Gastroesophageal sphincter (tissue), 4 donors: ENCODE measurements around the gene MPG. TPM values are rescaled to one million over a fixed set of nuclear protein-coding genes. Genes with fewer than 3 reads are reported as not detected.

Source experiments
- ATAC-seq: fragments of 150-250 bp; one replicate; pipeline ENCODE4 v1.9.1; 2016; ENCODE audit warnings: mild to moderate bottlenecking, moderate library complexity
- H3K27ac ChIP-seq, 4 donors: fragments of 200-600 bp; sonication (generic) in 3 of 4; 1 replicate in 3 of 4; 2 replicates in 1 of 4; pipeline ENCODE4 v1.5.1; 2016 to 2019
- H3K27me3 ChIP-seq: fragments of 200-600 bp; sonication (generic); one replicate; pipeline ENCODE4 v1.5.1; 2019
- H3K36me3 ChIP-seq, 2 donors: fragments of 200-600 bp; sonication (generic); one replicate each; pipeline ENCODE4 v1.5.1; 2019; ENCODE audit warnings: control low read depth in 1 of 2
- H3K4me1 ChIP-seq, 3 donors: fragments of 200-600 bp; sonication (generic); 1 replicate in 2 of 3; 2 replicates in 1 of 3; pipeline ENCODE4 v1.5.1; 2016 to 2019; ENCODE audit warnings: control low read depth in 2 of 3
- H3K4me3 ChIP-seq, 2 donors: fragments of 200-600 bp; sonication (generic); one replicate each; pipeline ENCODE4 v1.5.1; 2019; ENCODE audit warnings: mild to moderate bottlenecking in 1 of 2, moderate library complexity in 1 of 2
- H3K9me3 ChIP-seq, 3 donors: fragments of 200-600 bp; sonication (generic); one replicate each; pipeline ENCODE4 v1.5.1; 2017 to 2019; ENCODE audit warnings: control low read depth in 2 of 3
- CTCF ChIP-seq, 4 experiments: fragments of 200-600 bp in 2 of 4; fragments of 450-650 bp in 2 of 4; sonication (generic) in 1 of 4; IDR thresholded peaks; one replicate each; pipeline ENCODE4 v1.5.1; 2017 to 2019; ENCODE audit warnings: antibody characterized with exemption in 4 of 4, mild to moderate bottlenecking in 2 of 4, moderate library complexity in 2 of 4
- EP300 ChIP-seq: sonication (generic); formaldehyde crosslinking; IDR thresholded peaks from one replicate; pipeline ENCODE4 v1.6.1; 2017; ENCODE audit warnings: antibody characterized with exemption, mild to moderate bottlenecking
- POLR2A ChIP-seq, 2 donors: fragments of 450-650 bp; IDR thresholded peaks; one replicate each; pipeline ENCODE4 v1.6.1; 2017; ENCODE audit warnings: antibody characterized with exemption in 2 of 2, mild to moderate bottlenecking in 2 of 2, moderate library complexity in 1 of 2
- POLR2AphosphoS5 ChIP-seq: sonication (generic); formaldehyde crosslinking; IDR thresholded peaks from one replicate; pipeline ENCODE4 v1.6.1; 2017; ENCODE audit warnings: antibody characterized with exemption
- WGBS, 2 donors: methylation state at CpG; one replicate each; pipeline ENCODE4 v1.1.5; 2018; ENCODE audit warnings: low coverage in 1 of 2; 5-methylcytosine and 5-hydroxymethylcytosine counted together
- total RNA-seq, 4 donors: library from RNA; depleted of rRNA; stranded (reverse); fragments of >200 nt; gene quantifications; one replicate each; pipeline ENCODE4 v1.1.0, GENCODE V29; 2016

MPG gene
- total RNA-seq, 4 donors from 2014 or later: 57.4 to 114 (median 92.4) TPM

DNA sequence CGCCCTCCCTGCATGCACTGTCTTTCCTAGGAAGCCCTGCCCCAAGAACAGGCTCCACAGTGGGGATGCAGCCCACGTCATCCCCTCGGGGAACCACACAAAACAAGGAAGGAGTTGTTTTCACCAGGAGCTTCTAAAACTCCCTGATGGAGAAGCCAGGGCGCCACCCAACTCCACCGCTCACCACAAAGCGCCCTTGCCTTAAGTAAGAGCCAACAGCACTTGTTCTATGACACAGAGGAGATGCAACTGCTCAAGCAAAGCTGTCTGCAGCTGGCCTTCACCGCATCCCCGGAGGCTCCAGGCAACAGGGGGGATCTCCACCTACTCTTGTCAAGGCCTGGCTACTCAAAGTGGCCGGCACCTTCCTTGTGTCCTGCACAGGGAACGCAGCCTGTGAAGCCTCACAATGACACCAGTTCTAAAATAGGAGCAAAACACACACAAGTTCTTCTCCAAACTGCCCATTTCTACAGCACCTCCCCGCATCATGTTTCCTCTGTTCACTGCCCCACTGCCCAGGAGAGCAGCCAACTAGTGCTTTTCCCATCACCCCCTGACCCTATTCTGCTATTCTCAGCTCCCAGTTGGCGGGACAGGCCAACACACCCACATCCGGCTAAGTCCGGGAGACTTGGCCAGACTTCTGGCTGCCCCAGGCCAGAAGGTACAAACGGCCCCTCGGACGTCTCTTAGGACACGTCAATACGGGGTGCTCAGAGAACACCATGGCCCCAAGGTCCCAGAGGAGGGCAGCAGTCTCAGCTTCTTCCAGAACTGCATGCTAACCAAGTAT lies 24.2 kb downstream of the MPG start:
- no peaks in the 10 kb centered on the region for H3K9me3 ChIP-seq
- no peaks in the 10 kb centered on the region for H3K27me3 ChIP-seq
- 36 to 64% methylated on average over 6 to 7 of the region's 19 CpGs for WGBS, 2 donors
- H3K27ac ChIP-seq: peak overlapping the region in 3 of 4 donors; percentile 68 to 75 (median 74)
- H3K4me3 ChIP-seq: no peak overlapping the region
- TF ChIP-seq EP300 (no peak), POLR2AphosphoS5 (no peak), POLR2A (IDR thresholded peaks at IDR 0.05) (no peak), CTCF (IDR thresholded peaks at IDR 0.05) (no peak)
- peak; percentile 69 for ATAC-seq
- peaks cover 0 to 55% of the 10 kb centered on the region in 2 donors for H3K36me3 ChIP-seq
- H3K4me1 ChIP-seq: peaks cover 0 to 29% (median 2%) of the 10 kb centered on the region in 3 donors

- no peaks in the 10 kb centered on the region for H3K27me3 ChIP-seq
- WGBS, 2 donors: 80% methylated on average over 4 of the region's 5 CpGs; no CpG with 5 or more reads in 1 of the 2 donors
- H3K4me1 ChIP-seq: peaks cover 0 to 22% (median 2%) of the 10 kb centered on the region in 3 donors
- TF ChIP-seq POLR2AphosphoS5 (no peak), EP300 (no peak), CTCF (IDR thresholded peaks at IDR 0.05) (no peak), POLR2A (IDR thresholded peaks at IDR 0.05) (no peak)
- H3K4me3 ChIP-seq: no peak overlapping the region
- no peaks in the 10 kb centered on the region for H3K9me3 ChIP-seq
- peaks cover 0 to 48% of the 10 kb centered on the region in 2 donors for H3K36me3 ChIP-seq
- ATAC-seq: no peak
- H3K27ac ChIP-seq: no peak overlapping the region
Observed at GRCh38 chr16:104355-104754, 26.3 kb downstream of the MPG start.

DNA sequence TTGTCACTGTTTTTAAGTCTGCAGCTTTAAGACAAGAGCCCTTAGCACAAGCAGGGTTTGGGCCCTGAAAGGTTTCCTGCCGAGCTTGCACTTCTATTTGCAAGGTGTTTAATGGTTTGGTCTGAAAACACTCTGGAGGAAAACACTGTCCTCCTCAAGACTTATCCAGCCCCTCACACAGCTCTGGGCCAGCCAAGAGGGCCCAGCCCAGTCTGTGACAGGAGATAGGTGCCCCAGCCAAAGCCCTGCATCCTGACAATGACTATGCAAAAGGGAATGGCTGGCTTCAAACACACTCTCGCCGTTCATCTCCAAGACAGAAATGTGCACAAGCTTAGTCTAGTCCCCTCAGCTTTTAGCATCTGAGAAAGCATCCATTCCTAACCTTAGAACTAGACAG lies 26.9 kb downstream of the MPG start:
- no peaks in the 10 kb centered on the region for H3K27me3 ChIP-seq
- peaks cover 0 to 51% of the 10 kb centered on the region in 2 donors for H3K36me3 ChIP-seq
- H3K27ac ChIP-seq: no peak overlapping the region
- no peak for ATAC-seq
- no peaks in the 10 kb centered on the region for H3K9me3 ChIP-seq
- 60% methylated on average over 1 of the region's 3 CpGs; no CpG with 5 or more reads in 1 of the 2 donors for WGBS, 2 donors
- TF ChIP-seq EP300 (no peak), CTCF (IDR thresholded peaks at IDR 0.05) (no peak), POLR2A (IDR thresholded peaks at IDR 0.05) (no peak), POLR2AphosphoS5 (no peak)
- H3K4me3 ChIP-seq: no peak overlapping the region
- H3K4me1 ChIP-seq: peaks cover 0 to 22% (median 2%) of the 10 kb centered on the region in 3 donors

DNA sequence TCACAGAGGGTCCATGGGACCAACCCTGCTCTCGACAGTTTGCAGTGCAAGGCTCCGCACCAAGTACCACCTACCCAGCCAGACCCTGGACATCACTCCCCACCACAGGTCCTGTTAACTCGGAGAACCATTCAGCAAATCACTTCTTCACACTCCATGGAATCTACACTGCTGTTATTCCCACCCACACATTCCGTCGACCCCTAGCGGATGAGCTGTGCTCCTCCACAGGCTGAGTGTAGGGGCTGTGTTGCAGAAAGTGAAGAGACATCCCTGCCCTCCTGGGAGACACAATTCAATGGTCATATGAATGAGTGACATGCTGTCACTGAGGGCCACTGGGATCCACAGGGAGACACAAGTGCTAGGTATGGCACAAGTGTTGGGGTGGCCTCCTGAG lies 27.5 kb downstream of the MPG start:
- Histone ChIP-seq H3K27me3 (no peaks in the 10 kb centered on the region), H3K27ac (no peak overlapping the region), H3K9me3 (no peaks in the 10 kb centered on the region), H3K4me3 (no peak overlapping the region), H3K36me3 (peaks cover 0 to 52% of the 10 kb centered on the region in 2 donors), H3K4me1 (peaks cover 0 to 22% (median 2%) of the 10 kb centered on the region in 3 donors)
- no peak for ATAC-seq
- TF ChIP-seq POLR2A (IDR thresholded peaks at IDR 0.05): no peak
- no peak for TF ChIP-seq EP300
- TF ChIP-seq POLR2AphosphoS5: no peak
- no peak for TF ChIP-seq CTCF (IDR thresholded peaks at IDR 0.05)
- WGBS, 2 donors: 91% methylated on average over 5 of the region's 6 CpGs; no CpG with 5 or more reads in 1 of the 2 donors
